K562 (cell line): ENCODE measurements around the gene TAS2R43. TPM values are rescaled to one million over a fixed set of nuclear protein-coding genes. Genes with fewer than 3 reads are reported as not detected.

ENCODE experiments used
- ATAC-seq: fragments of 200-7000 bp; cut with Tn5 transposase; 3 replicates; pipeline ENCODE4 v1.9.1; 2020; ENCODE audit warnings: moderate library complexity
- BruUV-seq: library from RNA; stranded (reverse); fragments of 400-500 nt; replicated peaks from 2 replicates; lab custom pipeline; 2021; lab: Mats Ljungman, UMichigan
- CTCF ChIA-PET: fragments of 300-600 bp; formaldehyde crosslinking; extraction: SDS; loops from one replicate; lab custom pipeline; 2021; ENCODE audit warnings: low intra/inter-chr PET ratio; lab: Yijun Ruan, JAX
- POLR2A ChIA-PET: fragments of 300-600, 350-650 bp; sonication (Branson Sonifier 250); formaldehyde crosslinking; extraction: SDS; loops from one replicate; lab custom pipeline; 2021; ENCODE audit warnings: antibody characterized with exemption, inconsistent platforms; lab: Yijun Ruan, JAX
- DNase-seq, 4 experiments: peaks; one replicate each; pipeline versions ENCODE4 v3.0.0 to v3.0.0-alpha.2; 2011 to 2018; ENCODE audit warnings: low spot score in 3 of 4, mixed read lengths in 3 of 4; ENCODE audit errors: extremely low read depth in 1 of 4
- FAIRE-seq: peaks from 2 replicates; lab custom pipeline; 2011; peaks lifted over from hg19 to GRCh38; lab: Jason Lieb, UNC
- H2AFZ ChIP-seq: 2 replicates; pipeline ENCODE4 v1.6.0; 2011; ENCODE audit warnings: low read depth, low read length, control low read depth, inconsistent platforms
- H3K27ac ChIP-seq: fragments of 200-600 bp; 3 replicates; pipeline ENCODE4 v1.8.0; 2011; ENCODE audit warnings: low read depth, mild to moderate bottlenecking, control low read depth, inconsistent platforms, low read length, moderate library complexity, mixed read lengths; ENCODE audit errors: extremely low read depth
- H3K27me3 ChIP-seq, 2 experiments: fragments of 300-600 bp in 1 of 2; 2 replicates in 1 of 2; 3 replicates in 1 of 2; pipeline versions ENCODE4 v1.6.0 to v1.8.0; 2011; ENCODE audit warnings: inconsistent platforms in 2 of 2, low read length in 2 of 2, mild to moderate bottlenecking in 1 of 2, mixed read lengths in 1 of 2, moderate library complexity in 1 of 2; ENCODE audit not compliant: control insufficient read depth in 2 of 2, insufficient read depth in 2 of 2
- H3K36me3 ChIP-seq: fragments of 300-600 bp; 3 replicates; pipeline ENCODE4 v1.8.0; 2011; ENCODE audit warnings: mild to moderate bottlenecking, low read length, inconsistent platforms; ENCODE audit not compliant: control insufficient read depth, insufficient read depth
- H3K4me1 ChIP-seq, 2 experiments: fragments of 200-600 bp in 1 of 2; replicated peaks in 1 of 2; 2 replicates in 1 of 2; 3 replicates in 1 of 2; pipeline versions ENCODE4 v1.5.1 to v1.8.0; 2011; ENCODE audit warnings: inconsistent platforms in 2 of 2, low read length in 2 of 2, mild to moderate bottlenecking in 1 of 2, mixed read lengths in 1 of 2, moderate library complexity in 1 of 2; ENCODE audit not compliant: control insufficient read depth in 2 of 2, insufficient read depth in 2 of 2
- H3K4me2 ChIP-seq: 2 replicates; pipeline ENCODE4 v1.6.1; 2011; ENCODE audit warnings: low read length, control low read depth, inconsistent platforms, mixed read lengths; ENCODE audit not compliant: insufficient read depth
- H3K4me3 ChIP-seq: fragments of 200-600 bp; sonication (generic), shearing (Covaris generic); 2 replicates; pipeline ENCODE4 v1.5.1; 2016; ENCODE audit warnings: control low read depth, inconsistent platforms
- H3K79me2 ChIP-seq: fragments of 200-600 bp; 3 replicates; pipeline ENCODE4 v1.8.0; 2011; ENCODE audit warnings: low read length, inconsistent platforms; ENCODE audit not compliant: control insufficient read depth, insufficient read depth
- H3K9ac ChIP-seq, 2 experiments: 2 replicates each; pipeline versions ENCODE4 v1.6.0 to v1.6.1; 2011; ENCODE audit warnings: low read depth in 2 of 2, low read length in 2 of 2, control low read depth in 1 of 2, inconsistent platforms in 1 of 2, mild to moderate bottlenecking in 1 of 2, mixed read lengths in 1 of 2; ENCODE audit not compliant: insufficient read depth in 1 of 2
- H3K9me1 ChIP-seq: one replicate; pipeline ENCODE4 v1.6.0; 2011; ENCODE audit warnings: inconsistent platforms, mild to moderate bottlenecking, low read length, moderate library complexity; ENCODE audit not compliant: control insufficient read depth, insufficient read depth
- H3K9me3 ChIP-seq: replicated peaks from 2 replicates; pipeline ENCODE4 v1.5.1; 2011; ENCODE audit warnings: low read depth, low read length, inconsistent platforms; ENCODE audit not compliant: control insufficient read depth, insufficient read depth
- H4K20me1 ChIP-seq: replicated peaks from 2 replicates; pipeline ENCODE4 v1.6.1; 2011; ENCODE audit warnings: low read length, inconsistent platforms, mixed read lengths; ENCODE audit not compliant: control insufficient read depth, insufficient read depth
- CBX1 ChIP-seq: sonication (generic); IDR thresholded peaks from 2 replicates; pipeline ENCODE4 v1.6.1; 2016; ENCODE audit warnings: antibody characterized with exemption, low read depth, mild to moderate bottlenecking
- MED1 ChIP-seq: sonication (generic); formaldehyde crosslinking; IDR thresholded peaks from 2 replicates; pipeline ENCODE4 v1.8.1; 2023; ENCODE audit warnings: missing genetic modification reagents, borderline replicate concordance
- MEF2D ChIP-seq: conservative IDR thresholded peaks from 2 replicates; pipeline ENCODE4 v1.6.1; 2016; ENCODE audit warnings: low read depth, missing genetic modification characterization, missing compliant biosample characterization
- PCBP1 ChIP-seq: fragments of 200-400 bp; formaldehyde crosslinking; IDR thresholded peaks from 2 replicates; pipeline ENCODE4 v1.6.1; 2018; ENCODE audit warnings: mild to moderate bottlenecking, low read depth, low read length; ENCODE audit not compliant: poor library complexity, severe bottlenecking
- POU5F1 ChIP-seq: fragments of 150-350 bp; IDR thresholded peaks from 2 replicates; pipeline ENCODE4 v1.6.1; 2014; ENCODE audit warnings: borderline replicate concordance, low read length, low read depth, mild to moderate bottlenecking; ENCODE audit not compliant: partially characterized antibody
- STAT5B ChIP-seq: fragments of 250-450 bp; sonication (Bioruptor Pico); IDR thresholded peaks from 2 replicates; pipeline ENCODE4 v1.8.0; 2021; ENCODE audit warnings: mild to moderate bottlenecking, inconsistent platforms
- ZFP30 ChIP-seq: fragments of 250-450 bp; sonication (Bioruptor Pico); IDR thresholded peaks from 2 replicates; pipeline ENCODE4 v1.8.0; 2022; ENCODE audit warnings: moderate library complexity, mild to moderate bottlenecking, inconsistent platforms, borderline replicate concordance
- ZNF384 ChIP-seq: IDR thresholded peaks from 2 replicates; pipeline ENCODE4 v1.6.1; 2012; ENCODE audit warnings: low read depth, low read length, improper control_type of control experiment
- ZNF41 ChIP-seq: fragments of 250-450 bp; sonication (Bioruptor Pico); conservative IDR thresholded peaks from 2 replicates; pipeline ENCODE4 v1.4.0; 2020; ENCODE audit warnings: mild to moderate bottlenecking
- WGBS: fragments of 100-300 bp; shearing (Covaris generic); methylation state at CpG from one replicate; pipeline ENCODE4 v1.1.6; 2016; ENCODE audit warnings: low coverage, mixed read lengths; ENCODE audit not compliant: insufficient coverage; ENCODE audit errors: missing lambda C conversion rate; 5-methylcytosine and 5-hydroxymethylcytosine counted together
- in situ Hi-C: fragments of 300-500 bp; cut with MboI; formaldehyde crosslinking; loops from 4 replicates; pipeline ENCODE4 v1.15.0; 2018; ENCODE audit warnings: inconsistent platforms, mixed read lengths
- intact Hi-C: fragments of 100-400 bp; cut with micrococcal nuclease; formaldehyde crosslinking; loops from 2 replicates; pipeline ENCODE4 v1.14.2; 2022
- polyA plus RNA-seq, 8 experiments: library from polyadenylated mRNA; depleted of rRNA in 4 of 8; stranded (reverse) in 5 of 8; unstranded in 3 of 8; fragments of >200 nt; fragmentation: Nextera tagmentation in 2 of 8; fragmentation: Illumina TruSeq in 1 of 8; extraction: Ambion mirVana in 2 of 8; extraction: Trizol in 1 of 8; gene quantifications; 2 replicates each; pipeline versions ENCODE4 v1.2.1 to v1.2.3, GENCODE V29; 2011 to 2014; ENCODE audit warnings: inconsistent platforms in 1 of 8, missing spikeins in 1 of 8
- total RNA-seq, 7 experiments: library from RNA; depleted of rRNA in 6 of 7; stranded (reverse); fragments of >200 nt in 6 of 7; fragmentation: Illumina TruSeq in 2 of 7; extraction: Trizol in 2 of 7; gene quantifications; 2 replicates each; pipeline versions ENCODE4 v1.2.1 to v1.2.3, GENCODE V29; 2011 to 2021; ENCODE audit warnings: low replicate concordance in 1 of 7
- TF ChIP-seq, protein P1 (sequence below): fragments of 450-650 bp; IDR thresholded peaks from 2 replicates; pipeline ENCODE4 v1.6.1; 2017; ENCODE audit warnings: antibody characterized with exemption
- TF ChIP-seq, protein P2 (sequence below): sonication (generic); formaldehyde crosslinking; IDR thresholded peaks from 2 replicates; pipeline ENCODE4 v1.9.0; 2022; ENCODE audit warnings: mild to moderate bottlenecking, missing genetic modification reagents
- TF ChIP-seq, protein P3 (sequence below): fragments of 450-650 bp; IDR thresholded peaks from 2 replicates; pipeline ENCODE4 v1.6.1; 2018; ENCODE audit warnings: mild to moderate bottlenecking, low read depth; ENCODE audit not compliant: partially characterized antibody
- TF ChIP-seq, protein P4 (sequence below): fragments of 450-650 bp; formaldehyde crosslinking; IDR thresholded peaks from 2 replicates; pipeline ENCODE4 v1.4.0; 2022; ENCODE audit warnings: missing genetic modification characterization
- TF ChIP-seq, protein P5 (sequence below): fragments of 450-650 bp; formaldehyde crosslinking; IDR thresholded peaks from 2 replicates; pipeline ENCODE4 v1.4.0; 2020; ENCODE audit warnings: mild to moderate bottlenecking, moderate library complexity

TAS2R43 gene
- total and polyA plus RNA-seq, 9 of the 15 experiments (the other 6 are each of a cell fraction or from before 2014, with no cell fraction given): not detected

DNA sequence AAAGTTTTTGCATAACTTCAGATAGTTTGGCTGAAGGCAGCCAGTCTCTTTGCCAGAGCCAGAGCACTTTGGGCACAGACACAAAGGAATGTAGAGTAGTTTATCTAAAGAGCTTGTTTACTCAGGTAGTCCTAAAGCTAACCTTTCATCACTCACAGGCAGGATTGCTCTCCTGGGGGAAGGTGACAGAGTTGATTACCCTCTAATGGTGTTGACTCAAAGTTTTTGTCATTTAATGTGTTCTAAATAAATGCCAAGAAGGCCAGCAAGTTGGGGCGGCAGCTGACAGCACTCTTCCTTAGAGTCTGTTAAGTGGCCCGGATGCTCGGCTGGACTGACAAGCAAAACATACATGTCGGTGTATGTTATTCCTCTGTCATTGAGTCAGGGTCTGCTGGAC, 20.7 kb downstream of the TAS2R43 start:
- BruUV-seq: no TSS peak
- intact Hi-C loops: no loop called here
- Histone ChIP-seq H3K4me3 (no peak overlapping the region), H2AFZ (no peak overlapping the region), H3K9me1 (no peaks in the 10 kb centered on the region), H3K9me3 (no peaks in the 10 kb centered on the region), H3K27ac (no peak overlapping the region), H3K36me3 (no peaks in the 10 kb centered on the region), H4K20me1 (no peaks in the 10 kb centered on the region), H3K9ac (no peak overlapping the region), H3K4me1 (no peaks in the 10 kb centered on the region), H3K27me3 (no peaks in the 10 kb centered on the region), H3K4me2 (no peak overlapping the region), H3K79me2 (no peaks in the 10 kb centered on the region)
- in situ Hi-C loops: loop anchor here (5.0 kb wide), 1 partner anchor 54 kb away; no protein-coding TSS in a partner anchor
- ATAC-seq (no peak), DNase-seq (no peak), FAIRE-seq (no peak)
- ChIA-PET POLR2A (no interaction called here), CTCF (no interaction called here)
- WGBS: 100% methylated on average over 1 of the region's 4 CpGs
- TF ChIP-seq STAT5B (CRISPR knock-in tag): no peak
- TF ChIP-seq POU5F1: no peak
- no peak for TF ChIP-seq ZNF384
- TF ChIP-seq, protein P1, sequence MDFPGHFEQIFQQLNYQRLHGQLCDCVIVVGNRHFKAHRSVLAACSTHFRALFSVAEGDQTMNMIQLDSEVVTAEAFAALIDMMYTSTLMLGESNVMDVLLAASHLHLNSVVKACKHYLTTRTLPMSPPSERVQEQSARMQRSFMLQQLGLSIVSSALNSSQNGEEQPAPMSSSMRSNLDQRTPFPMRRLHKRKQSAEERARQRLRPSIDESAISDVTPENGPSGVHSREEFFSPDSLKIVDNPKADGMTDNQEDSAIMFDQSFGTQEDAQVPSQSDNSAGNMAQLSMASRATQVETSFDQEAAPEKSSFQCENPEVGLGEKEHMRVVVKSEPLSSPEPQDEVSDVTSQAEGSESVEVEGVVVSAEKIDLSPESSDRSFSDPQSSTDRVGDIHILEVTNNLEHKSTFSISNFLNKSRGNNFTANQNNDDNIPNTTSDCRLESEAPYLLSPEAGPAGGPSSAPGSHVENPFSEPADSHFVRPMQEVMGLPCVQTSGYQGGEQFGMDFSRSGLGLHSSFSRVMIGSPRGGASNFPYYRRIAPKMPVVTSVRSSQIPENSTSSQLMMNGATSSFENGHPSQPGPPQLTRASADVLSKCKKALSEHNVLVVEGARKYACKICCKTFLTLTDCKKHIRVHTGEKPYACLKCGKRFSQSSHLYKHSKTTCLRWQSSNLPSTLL: no peak
- TF ChIP-seq, protein P2, sequence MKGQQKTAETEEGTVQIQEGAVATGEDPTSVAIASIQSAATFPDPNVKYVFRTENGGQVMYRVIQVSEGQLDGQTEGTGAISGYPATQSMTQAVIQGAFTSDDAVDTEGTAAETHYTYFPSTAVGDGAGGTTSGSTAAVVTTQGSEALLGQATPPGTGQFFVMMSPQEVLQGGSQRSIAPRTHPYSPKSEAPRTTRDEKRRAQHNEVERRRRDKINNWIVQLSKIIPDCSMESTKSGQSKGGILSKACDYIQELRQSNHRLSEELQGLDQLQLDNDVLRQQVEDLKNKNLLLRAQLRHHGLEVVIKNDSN (CRISPR knock-in tag): no peak
- TF ChIP-seq ZNF41: no peak
- TF ChIP-seq, protein P3, sequence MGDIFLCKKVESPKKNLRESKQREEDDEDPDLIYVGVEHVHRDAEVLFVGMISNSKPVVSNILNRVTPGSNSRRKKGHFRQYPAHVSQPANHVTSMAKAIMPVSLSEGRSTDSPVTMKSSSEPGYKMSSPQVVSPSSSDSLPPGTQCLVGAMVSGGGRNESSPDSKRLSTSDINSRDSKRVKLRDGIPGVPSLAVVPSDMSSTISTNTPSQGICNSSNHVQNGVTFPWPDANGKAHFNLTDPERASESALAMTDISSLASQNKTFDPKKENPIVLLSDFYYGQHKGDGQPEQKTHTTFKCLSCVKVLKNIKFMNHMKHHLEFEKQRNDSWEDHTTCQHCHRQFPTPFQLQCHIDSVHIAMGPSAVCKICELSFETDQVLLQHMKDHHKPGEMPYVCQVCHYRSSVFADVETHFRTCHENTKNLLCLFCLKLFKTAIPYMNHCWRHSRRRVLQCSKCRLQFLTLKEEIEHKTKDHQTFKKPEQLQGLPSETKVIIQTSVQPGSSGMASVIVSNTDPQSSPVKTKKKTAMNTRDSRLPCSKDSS: no peak
- TF ChIP-seq MEF2D (tag): no peak
- TF ChIP-seq ZFP30: no peak
- no peak for TF ChIP-seq CBX1
- TF ChIP-seq MED1 (CRISPR knock-in tag): no peak
- no peak for TF ChIP-seq PCBP1
- TF ChIP-seq, protein P4, sequence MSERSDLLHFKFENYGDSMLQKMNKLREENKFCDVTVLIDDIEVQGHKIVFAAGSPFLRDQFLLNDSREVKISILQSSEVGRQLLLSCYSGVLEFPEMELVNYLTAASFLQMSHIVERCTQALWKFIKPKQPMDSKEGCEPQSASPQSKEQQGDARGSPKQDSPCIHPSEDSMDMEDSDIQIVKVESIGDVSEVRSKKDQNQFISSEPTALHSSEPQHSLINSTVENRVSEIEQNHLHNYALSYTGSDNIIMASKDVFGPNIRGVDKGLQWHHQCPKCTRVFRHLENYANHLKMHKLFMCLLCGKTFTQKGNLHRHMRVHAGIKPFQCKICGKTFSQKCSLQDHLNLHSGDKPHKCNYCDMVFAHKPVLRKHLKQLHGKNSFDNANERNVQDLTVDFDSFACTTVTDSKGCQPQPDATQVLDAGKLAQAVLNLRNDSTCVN (CRISPR knock-in tag): no peak
- TF ChIP-seq, protein P5, sequence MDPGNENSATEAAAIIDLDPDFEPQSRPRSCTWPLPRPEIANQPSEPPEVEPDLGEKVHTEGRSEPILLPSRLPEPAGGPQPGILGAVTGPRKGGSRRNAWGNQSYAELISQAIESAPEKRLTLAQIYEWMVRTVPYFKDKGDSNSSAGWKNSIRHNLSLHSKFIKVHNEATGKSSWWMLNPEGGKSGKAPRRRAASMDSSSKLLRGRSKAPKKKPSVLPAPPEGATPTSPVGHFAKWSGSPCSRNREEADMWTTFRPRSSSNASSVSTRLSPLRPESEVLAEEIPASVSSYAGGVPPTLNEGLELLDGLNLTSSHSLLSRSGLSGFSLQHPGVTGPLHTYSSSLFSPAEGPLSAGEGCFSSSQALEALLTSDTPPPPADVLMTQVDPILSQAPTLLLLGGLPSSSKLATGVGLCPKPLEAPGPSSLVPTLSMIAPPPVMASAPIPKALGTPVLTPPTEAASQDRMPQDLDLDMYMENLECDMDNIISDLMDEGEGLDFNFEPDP (CRISPR knock-in tag): no peak
